ENCODE measurements around the gene ZNF600.
"Not testable (repeated sequence)": the region's sequence is repeated elsewhere in the genome, so short reads cannot be mapped to it uniquely, and the experiment has no call there.

ZNF600 gene
- total RNA-seq, result 44.6 to 124 (median 69.6) reads per million in 4 experiments

- DNase-seq, result peak; percentile 59
These were observed at the start of gene ZNF600 for GRCh38 chr19:52786464-52787354. TSS of gene ZNF600 (minus strand) at chr19:52786791. CDS start at chr19:52778888, 7,903 bp downstream.

DNA sequence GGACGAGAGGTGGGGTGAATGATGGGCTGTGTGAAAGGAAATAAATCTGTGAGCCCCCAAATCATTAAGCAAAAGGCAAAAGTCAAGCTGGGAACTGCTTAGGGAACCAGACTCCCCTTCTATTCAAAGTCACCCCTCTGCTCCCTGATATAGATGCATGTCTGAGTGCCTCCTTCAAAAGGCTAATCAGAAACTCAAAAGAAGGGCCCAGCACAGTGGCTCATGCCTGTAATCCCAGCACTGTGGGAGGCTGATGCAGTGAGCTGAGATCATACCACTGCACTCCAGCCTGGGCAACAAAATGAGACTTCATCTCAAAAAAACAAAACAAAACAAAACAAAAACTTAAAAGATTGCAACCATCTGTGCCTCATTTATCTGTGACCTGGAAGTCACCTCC lies 47.7 kb upstream of the ZNF600 start:
- not testable (repeated sequence) for DNase-seq

DNA sequence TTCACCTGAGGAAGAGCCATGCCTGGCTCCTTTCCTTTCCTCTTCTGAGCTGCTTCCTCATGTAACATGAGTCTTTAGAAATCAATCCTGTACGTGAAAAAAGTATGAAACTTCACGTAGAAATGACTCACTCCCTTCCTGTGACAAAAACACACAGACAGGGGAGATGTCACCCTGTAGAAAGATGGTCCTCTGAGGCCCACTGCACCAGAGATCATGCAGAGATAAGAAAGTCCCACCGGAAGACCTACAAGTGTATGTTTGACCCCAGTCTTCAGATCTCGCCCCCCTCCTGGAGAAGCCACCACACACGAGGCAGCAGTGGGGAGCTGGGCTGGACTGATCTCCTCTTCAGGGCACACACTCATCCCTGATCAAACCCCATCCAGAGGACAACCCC lies 47.0 kb upstream of the ZNF600 start:
- DNase-seq, result not testable (repeated sequence)

DNA sequence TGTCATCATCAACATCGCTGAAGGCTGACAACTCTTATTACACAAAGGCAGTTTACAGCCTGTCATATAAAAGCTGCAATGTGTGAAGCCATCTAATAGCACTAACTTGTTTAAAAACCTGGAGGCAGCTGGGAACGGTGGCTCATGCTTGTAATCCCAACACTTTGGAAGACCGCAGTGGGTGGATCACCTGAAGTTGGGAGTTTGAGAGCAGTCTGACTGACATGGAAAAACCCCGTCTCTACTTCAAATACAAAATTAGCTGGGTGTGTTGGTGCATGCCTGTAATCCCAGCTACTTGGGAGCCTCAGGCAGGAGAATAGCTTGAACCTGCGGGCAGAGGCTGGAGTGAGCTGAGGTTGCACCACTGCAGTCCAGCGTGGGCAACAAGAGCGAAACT lies 43.3 kb upstream of the ZNF600 start:
- not testable (repeated sequence) for DNase-seq

DNA sequence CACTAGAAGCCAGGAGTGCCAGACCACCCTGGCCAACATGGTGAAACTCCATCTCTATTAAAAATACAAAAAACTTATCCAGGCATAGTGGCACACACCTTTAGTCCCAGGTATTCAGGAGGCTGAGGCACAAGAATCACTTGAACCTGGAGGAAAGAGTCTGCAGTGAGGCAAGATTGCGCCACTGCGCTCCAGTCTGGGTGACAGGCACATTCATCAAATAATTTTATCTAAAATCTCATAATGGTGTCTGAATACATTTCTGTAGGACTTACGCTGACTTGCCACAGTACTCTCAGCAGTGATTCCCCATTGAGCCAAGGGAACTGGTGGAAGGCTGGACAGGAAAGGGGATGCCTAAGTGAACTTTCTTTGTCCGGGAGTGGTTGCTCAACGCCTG lies 39.2 kb upstream of the ZNF600 start:
- no peak for DNase-seq

- DNase-seq, result no peak
These were observed 37.1 kb upstream of the ZNF600 start for GRCh38 chr19:52823676-52824075.

DNA sequence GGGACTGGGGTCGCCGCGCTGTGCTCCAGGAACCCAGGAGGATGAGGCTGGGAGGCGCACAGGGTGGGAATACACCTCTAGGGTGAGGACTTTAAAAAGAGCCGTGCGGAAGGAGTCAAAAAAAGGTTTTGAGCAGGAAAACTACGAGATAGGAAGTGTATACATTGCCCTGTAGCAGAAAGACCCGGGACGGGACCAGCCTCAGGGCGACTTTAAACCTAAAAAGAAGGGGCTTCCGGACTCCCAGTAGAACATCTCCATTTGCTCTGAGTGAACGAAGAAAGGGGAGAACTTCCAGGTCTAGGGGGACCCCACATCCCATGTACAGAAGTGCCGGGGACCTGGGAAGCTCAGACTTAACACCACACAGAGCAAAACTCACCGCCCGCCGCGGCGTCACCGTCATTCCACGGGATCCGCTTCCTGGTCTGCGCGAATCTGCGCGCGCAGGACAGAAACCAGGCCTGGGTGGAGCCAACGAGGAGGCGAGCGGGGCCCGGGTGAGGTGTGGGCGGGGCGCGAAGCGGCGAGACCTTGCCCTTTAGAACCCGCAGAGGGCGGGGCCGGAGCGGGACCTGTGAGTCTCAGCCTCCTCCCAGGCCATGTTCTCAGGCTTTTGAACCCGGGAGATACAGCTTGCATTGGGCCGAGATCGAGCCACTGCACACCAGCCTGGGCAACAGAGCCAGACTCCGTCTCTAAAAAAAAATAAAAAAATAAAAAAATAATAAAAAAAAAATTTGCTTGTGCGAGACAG lies 34.8 kb upstream of the ZNF600 start, which contains the start of gene ZNF28:
Gene ZNF28, minus strand, starts transcription at position 430 of the 757 bp plus-strand sequence. CDS start 3,675 bp downstream, outside the sequence.
- peak; percentile 14 for DNase-seq

DNA sequence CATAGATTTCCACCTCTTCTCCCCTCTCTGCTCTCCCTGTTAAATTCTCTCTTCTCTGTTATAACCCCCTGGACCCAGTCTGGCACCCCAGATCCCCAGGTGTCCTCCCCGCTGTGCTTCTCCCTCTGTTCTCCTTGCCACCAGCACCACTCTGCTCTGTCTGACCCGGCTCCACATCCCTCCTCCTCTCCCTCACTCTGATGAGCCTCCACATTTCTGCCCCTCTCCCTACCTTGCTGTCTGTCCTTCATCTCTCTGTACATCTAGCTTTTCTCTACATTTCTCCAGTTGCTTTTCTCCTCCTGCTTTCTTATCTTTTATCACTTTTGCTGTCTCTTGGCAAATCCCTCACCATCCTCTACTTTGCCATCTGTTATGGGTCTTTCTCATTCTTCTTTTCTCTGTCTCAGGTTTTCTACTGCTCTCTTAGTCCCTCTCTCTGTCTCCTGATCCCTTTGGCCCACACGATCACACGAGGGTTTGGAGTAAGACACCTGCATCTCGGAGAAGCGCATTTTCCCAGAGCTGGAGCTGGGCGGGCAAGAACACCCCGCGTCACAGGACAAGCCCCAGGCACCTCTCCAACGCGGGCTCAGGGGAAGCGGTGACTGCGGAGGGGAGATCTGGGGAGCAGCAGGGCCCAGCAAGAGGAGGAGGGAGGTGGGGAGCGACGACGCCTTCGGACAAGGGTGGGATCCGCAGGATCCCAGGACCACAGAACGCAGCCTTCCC lies 34.0 kb upstream of the ZNF600 start:
- DNase-seq, result not testable (repeated sequence)

DNA sequence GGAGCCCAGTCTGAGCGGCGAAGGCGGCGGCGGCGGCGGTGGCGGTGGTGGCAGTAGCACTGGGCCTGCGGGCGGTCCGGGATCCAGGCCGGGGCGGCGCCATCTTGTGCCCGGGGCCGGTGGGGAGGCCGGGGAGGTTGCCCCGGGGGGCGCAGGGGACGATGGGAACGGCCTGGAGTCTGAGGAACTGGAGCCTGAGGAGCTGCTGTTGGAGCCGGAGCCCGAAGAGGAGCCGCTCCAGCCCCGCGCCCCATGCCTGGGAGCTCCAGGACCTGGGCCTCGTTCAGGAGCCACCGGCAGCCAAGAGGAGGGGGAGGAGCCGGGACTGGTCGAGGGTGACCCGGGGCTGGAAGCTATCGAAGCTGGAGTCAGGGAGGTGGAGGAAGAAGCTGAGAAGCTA lies 23.2 kb upstream of the ZNF600 start:
- no peak for DNase-seq

DNA sequence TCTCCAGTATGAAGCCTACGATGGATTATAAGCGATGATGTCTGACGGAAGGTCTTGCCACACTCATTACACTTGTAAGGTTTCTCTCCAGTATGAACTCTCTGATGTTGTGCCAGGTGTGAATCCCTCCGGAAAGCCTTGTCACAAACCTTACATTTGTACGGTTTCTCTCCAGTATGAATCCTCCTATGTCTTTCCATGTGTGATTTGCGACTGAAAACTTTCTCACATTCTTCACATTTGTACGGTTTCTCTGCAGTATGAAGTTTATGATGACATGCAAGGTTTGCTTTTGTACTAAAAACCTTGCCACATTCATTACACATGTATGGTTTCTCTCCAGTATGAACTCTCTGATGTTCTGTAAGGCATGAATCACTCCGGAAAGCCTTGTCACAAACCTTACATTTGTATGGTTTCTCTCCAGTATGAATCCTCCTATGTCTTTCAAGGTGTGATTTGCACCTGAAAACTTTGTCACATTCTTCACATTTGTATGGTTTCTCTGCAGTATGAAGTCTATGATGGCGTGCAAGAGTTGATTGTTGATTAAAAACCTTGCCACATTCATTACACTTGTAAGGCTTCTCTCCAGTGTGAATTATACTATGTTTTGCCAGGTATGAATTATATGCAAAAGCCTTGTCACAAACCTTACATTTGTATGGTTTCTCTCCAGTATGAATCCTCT lies 13.5 kb upstream of the ZNF600 start:
- not testable (repeated sequence) for DNase-seq

DNA sequence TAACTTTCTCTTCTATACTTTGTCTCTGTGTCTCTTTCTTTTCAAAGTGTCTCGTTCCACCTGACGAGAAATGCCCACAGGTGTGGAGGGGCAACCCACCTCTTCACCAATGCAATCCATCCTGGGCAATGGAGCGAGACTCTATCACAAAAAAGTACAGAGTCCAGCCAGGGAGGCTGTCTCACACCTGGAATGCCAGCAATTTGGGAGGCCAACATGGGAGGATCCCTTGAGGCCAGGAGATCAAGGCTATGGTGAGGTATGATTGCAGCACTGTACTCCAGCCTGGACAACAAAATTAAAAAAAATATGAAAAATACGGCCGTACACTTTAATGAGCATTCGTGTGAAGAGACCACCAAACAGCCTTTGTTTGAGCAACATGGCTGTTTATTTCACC lies 2.8 kb upstream of the ZNF600 start:
- DNase-seq, result no peak

- DNase-seq, result no peak
These were observed 520 bp downstream of the ZNF600 start for GRCh38 chr19:52786078-52786463.

DNA sequence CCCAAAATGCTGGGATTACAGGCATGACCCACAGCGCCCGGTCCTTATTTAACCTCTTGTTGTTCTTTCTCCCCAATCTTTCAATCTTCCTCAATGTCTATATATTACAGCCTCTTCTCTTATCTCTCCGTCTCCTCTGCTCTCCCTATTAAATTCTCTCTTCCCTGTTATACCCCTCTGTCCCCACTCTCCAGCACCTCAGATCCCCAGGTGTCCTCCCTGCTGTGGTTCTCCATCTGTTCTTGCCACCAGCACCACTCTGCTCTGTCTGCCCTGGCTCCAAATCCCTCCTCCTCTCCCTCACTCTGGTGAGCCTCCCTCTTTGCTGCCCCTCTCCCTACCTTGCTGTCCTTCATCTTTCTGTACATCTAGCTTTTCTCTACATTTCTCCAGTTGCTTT lies 1.1 kb downstream of the ZNF600 start:
- no peak for DNase-seq

- not testable (repeated sequence) for DNase-seq
These were observed 3.7 kb downstream of the ZNF600 start for GRCh38 chr19:52782864-52783263.

DNA sequence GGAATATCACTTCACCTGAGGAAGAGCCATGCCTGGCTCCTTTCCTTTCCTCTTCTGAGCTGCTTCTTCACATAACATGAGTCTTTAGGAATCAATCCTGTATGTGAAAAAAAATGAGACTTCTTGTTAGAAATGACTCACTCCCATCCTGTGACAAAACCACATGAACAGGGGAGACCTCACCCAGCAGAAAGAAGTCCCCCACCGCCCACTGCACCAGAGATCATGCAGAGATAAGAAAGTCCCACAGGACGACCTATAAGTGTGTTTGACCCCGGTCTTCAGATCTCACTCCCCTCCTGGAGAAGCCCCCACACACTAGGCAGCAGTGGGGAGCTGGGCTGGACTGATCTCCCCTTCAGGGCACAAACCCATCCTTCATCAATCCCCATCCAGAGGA lies 7.8 kb downstream of the ZNF600 start:
- no peak for DNase-seq

- DNase-seq, result not testable (repeated sequence)
These were observed 30.1 kb downstream of the ZNF600 start for GRCh38 chr19:52756447-52756846.

DNA sequence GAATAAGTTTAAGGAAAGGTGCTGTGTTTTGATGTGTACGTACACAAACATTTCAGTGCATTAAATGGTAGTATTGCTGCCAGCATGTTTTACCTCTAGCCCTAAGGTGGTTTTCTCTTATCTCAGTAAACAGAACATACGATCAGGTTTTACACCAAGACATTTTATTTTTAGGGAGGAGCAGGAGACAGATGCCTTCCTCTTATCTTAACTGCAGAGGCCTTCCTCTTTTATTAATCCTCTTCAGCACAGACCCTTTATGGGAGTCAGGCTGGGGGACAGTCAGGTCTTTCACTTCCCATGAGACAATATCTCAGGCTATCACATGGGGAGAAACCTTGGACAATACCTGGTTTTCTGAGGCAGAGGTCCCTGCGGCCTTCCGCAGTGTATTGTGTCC lies 36.8 kb downstream of the ZNF600 start:
- no peak for DNase-seq

DNA sequence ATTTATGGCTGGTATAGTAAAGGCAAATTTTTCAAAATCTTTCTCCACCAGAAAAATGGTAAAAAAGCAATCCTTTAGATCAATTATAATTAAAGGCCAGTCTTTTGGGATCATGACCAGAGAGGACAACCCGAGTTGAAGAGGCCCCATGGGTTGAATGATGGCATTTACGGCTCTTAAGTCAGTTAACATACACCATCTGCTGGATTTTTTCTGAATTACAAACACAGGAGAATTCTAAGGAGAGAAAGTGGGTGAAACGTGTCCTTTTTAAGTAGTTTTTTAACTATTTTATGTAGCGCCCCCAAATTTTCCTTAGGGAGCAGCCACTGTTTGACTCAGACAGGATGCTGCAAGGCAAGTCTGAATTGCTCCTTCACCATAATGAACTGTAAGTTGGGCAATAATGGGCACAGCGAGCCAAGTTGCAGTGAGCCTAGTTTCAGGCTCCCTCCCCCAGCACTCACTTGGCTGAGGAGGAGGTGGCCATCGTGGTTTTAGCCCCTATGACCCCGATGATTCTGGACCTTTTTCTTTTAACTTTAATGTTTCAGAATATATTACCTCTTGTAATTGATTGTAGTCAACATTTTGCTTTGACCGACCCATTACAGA lies 38.1 kb downstream of the ZNF600 start:
- no peak for DNase-seq

GRCh38 chr19:52745919-52746318 lies 40.7 kb downstream of the ZNF600 start:
- not testable (repeated sequence) for DNase-seq

DNA sequence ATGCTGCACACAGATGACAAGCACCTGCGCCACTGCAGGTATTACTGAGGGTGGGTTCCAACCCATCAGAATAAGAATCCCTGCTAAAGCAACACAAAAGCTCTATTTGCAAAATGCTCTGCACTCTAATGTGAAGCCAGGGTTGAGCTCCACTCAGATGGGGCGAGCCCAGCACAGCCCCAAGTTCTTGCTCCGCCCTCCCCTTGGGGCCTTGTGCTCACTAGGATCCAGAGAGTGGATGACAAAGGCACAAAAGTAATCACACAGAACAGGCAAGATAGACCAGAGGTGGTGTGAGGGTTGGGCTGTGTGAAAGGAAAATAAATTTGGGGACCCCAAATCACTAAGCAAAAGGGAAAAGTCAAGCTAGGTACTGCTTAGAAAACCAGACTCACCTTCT lies 43.5 kb downstream of the ZNF600 start:
- DNase-seq, result no peak

- DNase-seq, result no peak
These were observed 44.1 kb downstream of the ZNF600 start for GRCh38 chr19:52742516-52742915.

DNA sequence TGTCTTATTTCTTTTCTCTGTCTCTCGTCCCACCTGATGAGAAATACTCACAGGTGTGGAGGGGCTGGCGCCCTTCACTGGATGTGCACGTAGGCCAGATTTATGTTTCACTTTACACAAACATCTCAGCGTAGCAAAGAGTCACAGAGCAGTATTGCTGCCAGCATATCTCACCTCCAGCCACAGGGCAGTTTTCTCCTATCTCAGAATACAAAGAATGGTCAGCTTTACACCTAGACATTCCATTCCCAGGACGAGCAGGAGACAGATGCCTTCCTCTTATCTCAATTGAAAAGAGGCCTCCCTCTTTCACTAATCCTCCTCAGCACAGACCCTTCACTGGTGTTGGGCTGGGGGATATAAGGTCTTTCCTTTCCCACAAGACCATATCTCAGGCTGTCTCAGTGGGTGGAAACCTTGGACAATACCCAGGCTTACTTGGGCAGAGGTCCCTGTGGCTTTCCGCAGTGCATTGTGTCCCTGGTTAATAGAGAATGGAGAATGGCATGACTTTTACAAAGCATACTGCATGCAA lies 44.6 kb downstream of the ZNF600 start:
- DNase-seq, result no peak
